Activated CD4-positive, alpha-beta T cell treated with anti-CD3 and anti-CD28 coated beads, Interleukin-2, Interleukin-6, amounts not matched to agents 100 ng/mL and 50 ng/mL, durations not matched to agents 16 hours and 8 hours (primary cell): ENCODE results near the gene RELL1.

Source experiments
- DNase-seq: peaks from one replicate; pipeline ENCODE4 v3.0.0-alpha.2; 2020

Gene RELL1

GRCh38 chr4:37594099-37594498 lies 92.1 kb downstream of the RELL1 start:
- DNase-seq = no peak

DNA sequence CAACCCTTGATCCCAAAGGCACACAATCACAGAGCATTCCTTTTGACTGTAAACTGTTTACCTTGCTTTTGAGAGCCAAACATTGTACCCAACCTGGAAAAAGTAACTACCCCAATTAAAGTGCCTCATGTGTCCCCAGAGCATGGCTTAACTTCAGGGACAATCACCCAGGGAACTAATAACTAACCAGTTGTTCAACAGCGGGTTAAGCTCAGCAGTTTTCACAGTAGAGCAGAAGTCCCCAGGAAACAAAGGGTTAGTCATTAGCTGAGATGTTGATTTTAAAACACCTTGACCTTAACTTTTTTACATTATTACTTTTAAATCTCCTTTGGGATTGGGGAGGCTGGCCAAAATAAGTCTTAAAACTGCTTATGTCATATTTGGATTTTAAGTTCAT lies 94.8 kb downstream of the RELL1 start:
- DNase-seq = no peak

- DNase-seq = no peak
Measured at GRCh38 chr4:37590016-37590415, 96.2 kb downstream of the RELL1 start.

- DNase-seq = no peak
Measured at GRCh38 chr4:37588150-37588549, 98.0 kb downstream of the RELL1 start.

- DNase-seq = no peak
Measured at GRCh38 chr4:37586194-37586593, 100.0 kb downstream of the RELL1 start.

DNA sequence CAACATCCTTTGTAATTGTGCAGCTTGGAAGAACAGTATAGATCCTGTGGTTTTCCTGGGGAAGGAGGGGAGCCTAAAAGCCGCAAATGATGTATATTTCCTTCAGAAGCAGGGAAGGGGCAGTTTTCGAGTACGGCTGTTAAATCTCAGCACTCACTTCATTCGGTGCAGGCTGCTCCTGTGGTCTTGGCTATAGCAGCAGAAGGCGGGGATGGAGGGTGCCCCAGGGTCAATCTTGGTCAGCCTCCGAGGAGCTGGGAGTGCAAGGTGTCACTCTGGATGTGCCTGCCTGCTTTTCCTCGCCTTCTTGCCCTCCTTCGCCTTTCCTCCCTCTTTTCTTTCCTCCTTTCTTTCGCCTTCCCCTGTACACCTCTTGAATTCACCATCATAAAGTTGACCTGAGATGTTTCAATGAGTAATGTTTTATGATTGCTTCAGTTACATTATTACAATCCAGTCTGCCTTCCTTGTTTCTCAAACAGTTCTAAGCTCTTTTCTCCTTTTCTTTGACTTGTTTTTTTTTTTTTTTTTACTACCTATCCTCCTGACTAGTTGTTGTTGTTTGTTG lies 101.6 kb downstream of the RELL1 start:
- no peak for DNase-seq

- DNase-seq = no peak
Measured at GRCh38 chr4:37584071-37584470, 102.1 kb downstream of the RELL1 start.

DNA sequence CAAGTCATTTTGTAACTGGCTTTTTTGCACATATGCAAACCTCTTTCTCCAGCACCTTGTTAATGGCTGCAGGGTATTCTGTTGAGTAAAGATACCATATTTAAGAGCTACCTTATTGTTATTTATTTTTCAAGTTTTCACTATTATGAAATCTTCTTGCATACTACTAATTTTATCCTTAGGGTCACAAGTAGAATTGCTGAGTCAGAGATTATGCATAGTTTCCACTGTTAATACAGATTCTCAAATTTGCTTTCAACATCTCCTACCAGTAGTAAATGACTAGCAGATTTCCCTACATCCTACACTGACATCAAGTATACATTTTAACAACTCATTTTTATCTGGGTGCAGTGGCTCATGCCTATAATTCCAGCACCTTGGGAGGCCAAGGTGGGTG lies 112.6 kb downstream of the RELL1 start:
- DNase-seq = no peak

DNA sequence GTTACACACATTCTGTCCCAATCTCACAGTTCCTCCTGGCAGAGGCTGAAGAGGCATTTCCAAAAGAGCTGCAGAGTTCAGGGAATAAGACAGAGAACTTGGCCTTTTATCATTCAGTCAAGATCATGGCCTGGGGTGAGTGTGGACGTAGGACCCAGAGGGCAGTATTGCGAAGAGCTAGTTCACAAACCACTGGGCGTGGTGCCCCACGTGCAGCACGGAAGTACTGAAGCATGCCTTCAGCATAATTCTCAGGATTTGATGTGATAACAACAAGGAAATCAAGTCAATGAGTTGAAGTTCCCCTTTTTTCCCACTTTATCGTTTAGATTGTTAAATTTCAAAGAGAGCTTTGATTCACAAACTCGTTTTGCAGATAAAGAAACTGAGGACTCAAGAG lies 117.7 kb downstream of the RELL1 start:
- no peak for DNase-seq

GRCh38 chr4:37567836-37568235 lies 118.3 kb downstream of the RELL1 start:
- DNase-seq = no peak

GRCh38 chr4:37562592-37562991 lies 123.6 kb downstream of the RELL1 start:
- no peak for DNase-seq

GRCh38 chr4:37561803-37562207 lies 124.4 kb downstream of the RELL1 start:
- peak; percentile 5 for DNase-seq

- DNase-seq = no peak
Measured at GRCh38 chr4:37561196-37561802, 124.9 kb downstream of the RELL1 start.
